Inferior parietal cortex (tissue), 1 donor: ENCODE measurements around the gene SENP8.
A peak's percentile ranks its signal among the peaks of the same experiment; 100 is the strongest.

ENCODE experiments used
- DNase-seq: peaks from one replicate; pipeline ENCODE4 v3.0.0-alpha.2; 2016; ENCODE audit errors: extremely low spot score

SENP8 gene

GRCh38 chr15:72113347-72114031, 4.7 kb upstream of the SENP8 start:
- DNase-seq, result no peak

GRCh38 chr15:72116731-72117485, 1.3 kb upstream of the SENP8 start:
- DNase-seq, result peak; percentile 35

- DNase-seq, result no peak
Measured at GRCh38 chr15:72117486-72118016, 652 bp upstream of the SENP8 start.

DNA sequence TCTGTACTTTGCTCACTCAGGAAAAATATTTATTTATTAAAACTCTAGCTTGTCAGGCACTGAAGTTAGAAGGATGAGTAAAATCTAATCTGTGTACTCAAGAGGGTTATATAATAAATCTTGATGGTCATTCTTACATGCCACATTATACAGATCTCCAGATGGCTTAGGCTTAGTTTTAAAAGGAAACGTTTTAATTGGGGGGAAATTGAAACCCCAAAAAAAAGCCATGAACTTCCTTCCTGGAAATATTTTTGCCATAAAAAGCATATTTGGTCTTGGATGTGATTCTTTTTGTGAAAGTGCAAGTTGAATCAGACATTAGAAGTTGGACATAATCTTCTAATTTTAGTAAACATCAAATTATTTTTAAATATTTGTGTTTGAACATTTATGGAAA, 6.0 kb downstream of the SENP8 start:
- no peak for DNase-seq

DNA sequence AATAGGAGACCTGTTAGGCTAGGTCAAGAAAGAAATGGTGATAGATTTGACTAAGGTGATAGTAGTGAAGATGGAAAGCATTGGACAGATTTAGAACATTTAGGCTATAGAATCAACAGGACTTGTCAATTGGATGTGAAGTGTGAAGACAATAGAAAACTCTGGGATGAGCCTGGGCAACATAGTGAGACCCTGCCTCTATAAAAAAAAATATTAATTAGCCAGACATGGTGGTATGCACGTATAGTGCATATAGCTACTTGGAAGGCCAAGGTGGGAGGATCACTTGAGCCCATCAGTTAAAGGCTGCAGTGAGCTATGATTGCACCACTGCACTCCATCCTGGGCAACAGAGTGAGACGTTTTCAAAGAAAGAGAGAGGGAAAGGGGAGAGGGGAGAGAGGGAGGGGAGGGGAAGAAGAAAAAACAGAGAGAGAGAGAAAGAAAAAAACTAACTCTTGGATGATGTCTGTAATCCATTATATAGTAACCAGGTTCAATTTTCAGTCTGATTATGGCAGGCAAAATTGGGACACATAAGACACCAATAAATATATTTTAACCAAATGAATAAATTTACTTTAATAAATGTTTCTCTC, 9.6 kb downstream of the SENP8 start:
- DNase-seq, result no peak

- DNase-seq, result no peak
Measured at GRCh38 chr15:72128359-72128758, 10.2 kb downstream of the SENP8 start.

- no peak for DNase-seq
Measured at GRCh38 chr15:72130272-72130671, 12.1 kb downstream of the SENP8 start.

DNA sequence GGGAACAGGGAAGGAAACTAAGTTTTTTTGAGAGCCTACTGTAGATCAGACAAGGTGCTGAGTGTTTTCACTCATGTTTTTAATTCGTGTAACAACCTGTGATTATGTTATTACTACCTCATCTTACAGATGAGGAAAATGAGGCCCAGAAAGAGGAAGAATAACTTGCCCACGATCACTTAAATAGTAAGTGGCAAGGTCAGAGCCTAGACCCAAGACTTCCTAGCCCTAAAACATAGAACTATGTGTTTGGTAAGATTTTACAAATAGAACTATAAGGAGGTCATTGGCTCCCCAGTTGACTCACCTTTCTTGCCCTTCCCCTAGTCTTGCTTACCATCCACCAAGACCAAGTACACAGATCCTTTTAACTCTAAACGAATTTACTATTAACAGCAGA, 13.7 kb downstream of the SENP8 start:
- no peak for DNase-seq

- DNase-seq, result no peak
Measured at GRCh38 chr15:72133211-72133610, 15.0 kb downstream of the SENP8 start.

DNA sequence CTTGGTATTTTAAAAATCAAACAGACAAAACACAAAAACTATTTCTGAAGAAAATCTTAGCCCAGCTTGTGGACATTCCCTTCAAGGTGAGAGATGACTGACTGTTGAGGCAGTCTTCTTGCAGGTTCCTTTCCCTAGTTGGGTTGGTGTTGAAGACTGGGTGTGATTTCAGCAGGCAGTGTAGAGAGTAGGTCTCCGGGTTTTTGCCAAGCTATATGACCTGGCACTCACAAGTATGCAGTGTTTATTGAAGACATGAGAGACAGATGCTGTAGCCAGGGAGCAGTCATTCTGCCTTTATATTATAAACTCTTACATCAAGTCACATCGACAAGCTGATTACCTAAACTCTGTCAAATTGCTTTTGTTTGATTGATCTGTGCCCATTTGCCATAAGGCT, 17.5 kb downstream of the SENP8 start:
- DNase-seq, result no peak

GRCh38 chr15:72136170-72137051, 18.2 kb downstream of the SENP8 start:
- DNase-seq, result no peak

- no peak for DNase-seq
Measured at GRCh38 chr15:72139667-72140066, 21.5 kb downstream of the SENP8 start.

DNA sequence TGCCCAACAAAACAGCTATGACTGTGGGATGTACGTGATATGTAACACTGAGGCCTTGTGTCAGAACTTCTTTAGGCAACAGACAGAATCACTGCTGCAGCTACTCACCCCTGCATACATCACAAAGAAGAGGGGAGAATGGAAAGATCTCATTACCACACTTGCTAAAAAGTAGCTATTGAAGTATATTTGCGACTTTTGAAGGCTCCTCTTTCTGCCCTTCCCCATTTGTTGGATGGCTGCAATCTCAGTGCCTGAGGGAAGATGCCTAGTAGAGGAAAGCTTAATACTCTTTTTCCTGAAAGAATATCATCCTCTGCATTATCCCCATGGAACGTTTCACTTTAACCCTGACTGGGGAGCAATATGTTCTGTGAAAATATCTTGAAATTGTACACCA, 21.9 kb downstream of the SENP8 start:
- no peak for DNase-seq

GRCh38 chr15:72141171-72142084, 23.2 kb downstream of the SENP8 start:
- DNase-seq, result no peak

GRCh38 chr15:72146221-72146620, 28.0 kb downstream of the SENP8 start:
- DNase-seq, result no peak

DNA sequence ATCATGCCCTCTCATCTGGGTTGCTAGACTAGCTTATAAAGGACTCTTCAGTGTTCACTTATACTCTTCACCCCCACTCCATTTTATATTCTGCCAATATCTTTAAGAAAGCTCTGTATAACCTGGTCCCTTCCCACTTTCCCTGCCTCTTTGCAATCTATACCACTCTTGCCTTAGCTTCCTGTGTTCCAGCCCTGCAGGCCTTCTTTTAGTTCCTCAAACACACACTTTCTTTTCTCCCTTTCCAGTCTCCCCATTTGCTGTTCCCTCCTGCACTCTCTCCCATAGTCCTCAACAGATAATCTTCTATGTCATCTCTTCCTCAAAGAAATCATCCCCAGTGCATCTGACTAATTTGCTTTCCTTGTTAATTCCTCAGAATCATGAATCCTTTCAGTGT, 28.7 kb downstream of the SENP8 start:
- DNase-seq, result no peak

GRCh38 chr15:72147418-72147817, 29.2 kb downstream of the SENP8 start:
- DNase-seq, result no peak

- DNase-seq, result no peak
Measured at GRCh38 chr15:72153269-72154000, 35.2 kb downstream of the SENP8 start.

DNA sequence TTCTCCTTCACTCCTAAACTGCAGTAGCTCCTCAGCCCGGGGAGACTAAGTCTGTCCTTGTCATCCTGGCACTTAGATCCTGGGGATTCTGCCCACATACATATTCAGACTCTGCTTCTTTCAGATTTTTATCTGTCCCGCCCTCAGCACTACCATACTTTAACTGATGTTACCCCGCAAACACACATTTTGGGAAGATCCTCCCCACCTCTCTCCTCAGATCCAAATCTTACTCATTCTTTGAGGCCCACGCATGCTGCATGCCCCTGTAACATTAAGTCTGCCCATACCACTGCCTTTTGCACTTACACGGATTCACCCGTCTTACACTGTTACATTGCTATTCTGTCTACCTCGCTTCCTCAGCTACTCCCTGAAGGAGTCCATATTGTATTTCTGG, 36.1 kb downstream of the SENP8 start:
- no peak for DNase-seq

- DNase-seq, result peak; percentile 53
Measured at GRCh38 chr15:72155003-72155621, 36.9 kb downstream of the SENP8 start.
